HG02623 (cell line): ENCODE results near the gene KRT40.

ENCODE experiments used
- ATAC-seq: cut with Tn5 transposase; IDR thresholded peaks from one replicate; pipeline ENCODE4 v1.9.1; 2021; ENCODE audit warnings: moderate library complexity; ENCODE audit not compliant: unreplicated experiment

KRT40 gene

DNA sequence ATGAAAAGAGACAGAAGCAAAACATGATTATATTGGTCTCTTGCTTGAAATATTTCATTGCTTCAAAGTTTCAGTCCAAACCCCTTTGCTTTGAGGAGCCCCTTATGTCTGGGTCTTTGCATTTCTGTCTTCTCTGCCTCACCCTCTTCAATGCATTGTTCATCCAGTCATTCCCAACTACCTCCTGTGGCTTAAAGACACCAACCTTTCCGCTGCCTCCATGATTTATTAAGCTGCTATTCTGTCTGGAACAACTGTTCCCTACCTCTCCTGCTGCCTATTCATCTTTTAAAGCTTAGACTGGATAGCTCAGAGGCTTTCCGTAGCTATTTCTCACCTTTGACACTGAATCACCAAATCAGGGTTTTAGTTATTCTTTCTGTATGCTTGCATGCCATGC lies 13.2 kb upstream of the KRT40 start:
- ATAC-seq: no peak

GRCh38 chr17:40996829-40997228 lies 12.7 kb upstream of the KRT40 start:
- ATAC-seq: no peak

GRCh38 chr17:40995116-40995515 lies 11.0 kb upstream of the KRT40 start:
- ATAC-seq: no peak

- no peak for ATAC-seq
These were observed 9.7 kb upstream of the KRT40 start, which contains the start of gene KRTAP3-3 for GRCh38 chr17:40993839-40994238. KRTAP3-3 (minus strand) TSS chr17:40994164; CDS start chr17:40994097, 67 bp downstream.

- ATAC-seq: no peak
These were observed 9.0 kb upstream of the KRT40 start for GRCh38 chr17:40993084-40993483.

- no peak for ATAC-seq
These were observed 8.5 kb upstream of the KRT40 start for GRCh38 chr17:40992666-40993065.

DNA sequence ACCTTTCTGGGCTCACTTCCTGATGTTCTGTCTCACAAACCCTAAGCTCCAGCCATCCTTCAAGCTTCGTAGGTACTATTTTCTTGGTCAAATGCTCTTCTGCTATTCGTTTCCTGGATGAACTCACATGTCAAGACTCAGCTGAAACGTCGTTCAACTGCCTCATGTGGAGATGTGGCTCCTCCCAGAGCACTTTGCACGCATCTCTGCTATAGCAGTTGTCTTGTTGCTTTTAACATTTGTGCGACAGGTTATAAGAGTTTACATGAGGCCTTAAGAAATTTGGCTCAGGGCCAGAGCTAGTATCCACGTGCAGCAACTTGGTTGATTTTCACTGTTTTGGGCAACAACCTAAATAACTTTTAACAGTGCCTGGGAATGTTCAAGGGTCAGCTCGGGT lies 2.8 kb upstream of the KRT40 start:
- no peak for ATAC-seq

GRCh38 chr17:40981115-40981514 lies 3.0 kb downstream of the KRT40 start:
- ATAC-seq: no peak

DNA sequence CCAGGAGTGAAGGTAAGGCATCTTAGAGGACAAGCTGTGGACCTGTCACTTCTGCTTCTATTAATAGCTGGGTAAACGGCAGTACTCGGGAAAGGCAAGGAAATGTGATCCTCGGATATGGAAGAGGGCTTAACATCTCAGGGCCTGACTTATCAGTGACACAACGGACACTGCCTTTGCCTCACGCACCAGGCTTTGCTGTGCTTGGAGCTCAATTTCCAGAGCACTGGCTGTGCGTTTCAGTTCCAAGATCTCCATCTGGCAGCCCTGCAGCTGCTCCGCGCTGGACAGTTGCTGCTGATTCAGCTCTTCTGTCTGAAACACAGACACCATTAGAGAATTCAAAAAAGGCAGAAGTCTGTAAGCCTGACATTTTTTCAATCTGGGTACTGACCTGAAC lies 3.5 kb downstream of the KRT40 start:
- no peak for ATAC-seq

GRCh38 chr17:40980117-40980516 lies 4.0 kb downstream of the KRT40 start:
- ATAC-seq: no peak

DNA sequence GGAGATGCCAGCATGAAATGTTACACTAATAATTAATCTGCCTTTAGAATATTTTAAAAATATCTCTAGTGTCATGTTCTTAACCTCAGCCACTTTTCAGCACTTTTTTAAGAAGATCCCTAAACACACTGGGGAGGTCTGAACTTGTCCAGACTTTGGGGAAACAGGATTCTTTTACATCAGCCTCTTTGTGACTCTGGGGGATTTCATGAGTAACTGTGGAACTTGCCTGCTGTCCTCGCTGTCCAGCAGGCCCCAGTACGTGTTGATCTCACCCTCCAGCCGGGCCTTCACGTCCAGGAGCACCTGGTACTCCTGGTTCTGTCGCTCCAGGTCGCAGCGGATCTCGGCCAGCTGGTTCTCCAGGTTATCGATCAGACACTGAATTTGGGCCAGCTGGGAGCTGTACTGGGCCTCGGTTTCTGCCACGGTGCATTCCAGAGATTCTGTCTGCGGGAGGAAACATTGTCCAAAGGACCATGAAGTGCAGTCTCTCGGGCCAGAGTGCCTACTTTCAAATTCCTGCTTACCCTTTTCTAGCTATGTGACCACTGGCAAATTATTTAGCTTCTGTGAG lies 5.5 kb downstream of the KRT40 start:
- ATAC-seq: no peak

DNA sequence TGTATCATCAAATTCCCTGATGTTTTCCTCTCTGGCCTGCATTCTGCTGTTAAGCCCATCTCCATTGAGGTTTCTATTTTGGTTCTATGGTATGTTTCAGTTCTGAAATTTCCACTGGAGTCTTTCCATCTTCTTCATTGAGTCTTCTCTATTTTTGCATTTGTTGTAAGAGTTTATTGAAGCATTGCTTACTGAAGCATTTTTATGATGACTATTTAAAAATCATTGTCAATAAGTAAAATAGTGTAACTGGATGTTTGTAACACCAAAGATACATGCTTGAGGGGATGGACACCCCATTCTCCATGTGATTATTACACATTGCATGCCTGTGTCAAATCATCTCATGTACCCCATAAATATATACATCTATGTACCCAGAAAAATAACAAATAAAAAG lies 8.6 kb downstream of the KRT40 start:
- ATAC-seq: no peak

DNA sequence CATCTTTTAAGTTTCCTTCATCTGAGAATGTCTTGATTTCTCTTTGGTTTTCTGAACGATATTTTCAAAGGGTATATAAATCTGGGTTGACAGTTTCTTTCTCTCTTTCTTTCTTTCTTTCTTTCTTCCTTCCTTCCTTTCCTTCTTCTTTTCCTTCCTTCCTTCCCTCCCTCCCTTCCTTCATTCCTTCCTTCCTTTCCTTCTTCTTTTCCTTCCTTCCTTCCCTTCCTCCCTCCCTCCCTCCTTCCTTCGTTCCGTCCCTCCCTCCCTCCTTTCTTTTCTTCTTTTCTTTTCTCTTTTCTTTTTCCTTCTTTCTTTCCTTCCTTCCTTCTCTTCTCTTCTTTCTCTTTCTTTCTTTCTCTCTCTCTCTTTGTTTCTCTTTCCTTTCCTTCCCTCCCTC lies 9.8 kb downstream of the KRT40 start:
- no peak for ATAC-seq

DNA sequence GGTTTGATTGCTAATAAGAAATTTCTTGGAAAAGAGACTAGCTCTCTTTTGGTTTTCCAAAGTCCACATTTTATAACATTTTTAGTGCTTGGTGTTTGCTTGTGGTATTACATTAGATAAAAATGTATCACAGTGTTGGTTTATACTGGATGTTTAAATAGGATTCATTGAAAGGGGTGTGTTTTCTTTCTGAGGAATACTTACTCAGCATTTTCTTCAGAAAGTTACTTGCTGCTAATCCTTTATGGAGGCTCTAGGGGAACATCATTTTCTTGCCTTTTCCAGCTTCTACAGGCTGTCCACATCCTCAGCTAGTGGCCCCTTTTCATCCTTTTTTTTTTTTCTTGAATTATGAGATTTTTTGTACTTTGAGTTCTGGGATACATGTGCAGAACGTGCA lies 16.5 kb downstream of the KRT40 start:
- no peak for ATAC-seq

GRCh38 chr17:40966848-40967247 lies 17.3 kb downstream of the KRT40 start, which contains the start of gene KRT39:
KRT39 (minus strand) TSS chr17:40966948; CDS start chr17:40966856, 92 bp downstream.
- ATAC-seq: no peak

DNA sequence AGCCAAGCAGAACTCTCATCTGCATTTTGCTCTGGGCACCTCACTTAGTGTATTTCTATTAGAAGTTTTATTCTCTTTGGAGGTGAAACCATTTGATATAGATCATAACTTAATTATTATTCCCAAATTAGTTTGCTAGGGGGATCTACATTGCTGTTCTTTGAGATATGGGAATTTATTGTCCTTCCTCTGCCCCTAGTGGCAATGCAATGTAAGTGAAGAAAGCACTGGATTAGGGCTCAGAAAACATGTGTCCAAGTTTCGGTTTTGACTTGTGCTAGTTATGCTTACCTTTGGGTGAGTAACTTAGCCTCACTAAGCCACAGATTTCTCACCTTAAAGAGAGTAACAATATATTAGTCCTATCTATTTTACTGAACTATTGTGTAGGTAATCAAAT lies 20.3 kb downstream of the KRT40 start:
- ATAC-seq: no peak

GRCh38 chr17:40962059-40962561 lies 22.0 kb downstream of the KRT40 start:
- ATAC-seq: no peak

- no peak for ATAC-seq
These were observed 22.5 kb downstream of the KRT40 start for GRCh38 chr17:40961591-40961990.

DNA sequence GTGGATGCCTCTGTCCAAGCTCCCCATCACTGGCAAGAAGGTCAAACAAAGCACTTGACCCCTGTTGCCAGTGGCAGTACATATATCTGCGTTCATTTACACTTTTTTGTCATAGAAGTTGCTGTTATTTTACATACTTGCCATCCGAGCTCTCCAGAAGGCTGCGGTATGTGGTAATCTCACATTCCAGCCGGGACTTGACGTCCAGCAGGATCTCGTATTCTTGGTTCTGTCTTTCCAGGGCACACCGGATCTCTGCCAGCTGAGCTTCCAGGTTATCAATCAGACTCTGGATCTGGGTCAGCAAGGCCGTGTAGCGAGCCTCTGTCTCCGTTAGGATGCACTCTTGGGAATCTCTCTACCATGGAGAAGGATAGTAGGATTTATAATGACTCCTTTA lies 24.0 kb downstream of the KRT40 start:
- no peak for ATAC-seq

- ATAC-seq: no peak
These were observed 25.8 kb downstream of the KRT40 start for GRCh38 chr17:40958086-40958953.

DNA sequence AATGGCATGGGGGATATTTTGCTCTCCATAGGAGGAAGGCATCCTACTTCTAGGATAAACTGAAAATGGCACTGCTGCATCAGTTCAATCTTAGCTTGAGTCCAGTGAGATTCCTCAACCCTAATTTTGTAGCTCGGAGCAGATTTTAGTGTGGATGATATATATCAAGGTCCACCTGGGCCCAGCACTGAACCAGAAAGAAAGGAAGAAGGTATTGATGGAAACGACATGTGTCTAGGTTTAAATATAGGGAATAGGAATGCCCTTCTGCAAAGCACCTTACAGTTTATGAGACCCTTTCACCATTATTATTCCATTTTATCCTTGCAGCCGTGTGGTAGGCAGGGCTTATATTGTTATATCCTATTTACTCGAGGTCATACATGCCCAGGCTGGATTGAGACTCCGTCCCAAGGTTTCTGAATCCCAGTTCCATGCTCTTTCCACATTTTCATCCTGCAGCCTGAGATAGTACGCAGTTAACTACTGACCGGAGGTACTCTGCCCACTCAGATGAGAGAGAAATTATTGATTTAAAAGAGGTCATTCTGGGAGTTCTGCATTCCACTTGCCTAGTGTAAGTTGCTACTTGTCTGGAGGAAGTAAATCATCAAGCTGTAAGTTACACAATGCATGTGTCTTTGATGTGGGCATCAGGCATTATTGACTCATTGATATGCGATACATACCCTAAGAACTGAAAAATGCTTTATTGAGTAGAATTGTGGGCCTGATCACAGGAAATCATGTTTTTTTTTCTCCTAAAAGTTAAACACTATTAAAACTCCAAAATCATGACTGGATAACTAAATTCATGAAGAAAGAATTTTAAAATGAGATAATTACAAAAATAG lies 27.5 kb downstream of the KRT40 start:
- no peak for ATAC-seq
